ENCODE results near the gene MICAL2.

MICAL2 gene

GRCh38 chr11:12274558-12275197 lies 164.3 kb downstream of the MICAL2 start:
- no peak for DNase-seq
- TF ChIP-seq CTCF (IDR thresholded peaks at IDR 0.05), result no peak
- Mint-ChIP-seq H3K27me3 (ENCODE audit: low read depth, poor library complexity) (peaks cover 23% of the 10 kb centered on the region), H3K27ac (no peak overlapping the region), H3K36me3 (ENCODE audit: low read depth) (no peaks in the 10 kb centered on the region), H3K9me3 (no peaks in the 10 kb centered on the region), H3K4me3 (no peak overlapping the region), H3K4me1 (peaks cover 11% of the 10 kb centered on the region)

DNA sequence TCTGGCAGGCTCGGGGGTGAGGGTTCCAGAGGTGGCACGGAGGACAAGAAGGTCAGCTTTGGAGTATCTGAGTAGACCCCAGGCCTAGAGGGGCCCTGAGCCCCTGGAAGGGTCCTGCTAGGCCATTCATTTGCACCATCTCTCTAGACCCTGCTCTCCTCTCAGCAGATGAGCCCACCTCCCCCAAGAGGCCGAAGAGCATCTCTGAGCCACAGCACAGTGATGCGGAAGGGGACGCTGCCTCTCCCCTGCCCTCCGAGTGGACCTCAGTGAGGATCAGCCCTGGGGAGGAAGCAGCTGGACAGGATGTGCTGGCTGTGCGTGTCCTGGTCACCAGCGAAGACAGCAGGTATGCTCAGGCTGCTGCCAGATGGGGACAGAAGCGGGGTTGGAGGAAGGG lies 165.4 kb downstream of the MICAL2 start:
- H3K4me1 Mint-ChIP-seq, result no peaks in the 10 kb centered on the region

DNA sequence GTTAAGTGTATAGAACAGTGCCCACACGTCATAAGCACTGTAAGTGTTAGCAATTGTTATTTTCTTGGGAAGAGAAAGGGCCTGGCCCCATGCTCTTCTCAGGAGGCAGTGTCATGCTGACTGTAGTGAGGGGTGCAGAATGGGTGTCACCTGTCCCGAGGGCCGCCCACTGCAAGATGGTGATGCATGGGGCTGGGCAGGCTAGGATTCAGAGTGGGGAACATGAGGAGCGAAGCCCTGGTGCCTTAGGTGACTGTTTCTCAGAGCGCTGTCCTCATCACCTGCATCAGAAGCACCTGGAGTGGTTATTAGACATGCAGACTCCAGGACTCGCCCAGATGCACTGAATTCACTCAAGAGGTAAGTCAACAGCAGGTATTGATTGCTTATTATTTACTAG lies 166.0 kb downstream of the MICAL2 start:
- Mint-ChIP-seq H3K4me1 (no peaks in the 10 kb centered on the region), H3K9me3 (no peaks in the 10 kb centered on the region), H3K36me3 (ENCODE audit: low read depth) (no peaks in the 10 kb centered on the region), H3K27me3 (ENCODE audit: low read depth, poor library complexity) (peaks cover 25% of the 10 kb centered on the region), H3K27ac (no peak overlapping the region), H3K4me3 (no peak overlapping the region)
- no peak for DNase-seq
- TF ChIP-seq CTCF (IDR thresholded peaks at IDR 0.05), result no peak

More for the DNA sequence above, 165.4 kb downstream of the MICAL2 start:
- no peak for TF ChIP-seq CTCF (IDR thresholded peaks at IDR 0.05)
- no peak overlapping the region for H3K27ac Mint-ChIP-seq
- peaks cover 25% of the 10 kb centered on the region for H3K27me3 Mint-ChIP-seq (ENCODE audit: low read depth, poor library complexity)
- no peaks in the 10 kb centered on the region for H3K9me3 Mint-ChIP-seq
- no peak overlapping the region for H3K4me3 Mint-ChIP-seq
- no peaks in the 10 kb centered on the region for H3K36me3 Mint-ChIP-seq (ENCODE audit: low read depth)
- no peak for DNase-seq

- Mint-ChIP-seq H3K4me1 (no peaks in the 10 kb centered on the region), H3K36me3 (ENCODE audit: low read depth) (no peaks in the 10 kb centered on the region), H3K27ac (no peak overlapping the region), H3K27me3 (ENCODE audit: low read depth, poor library complexity) (peaks cover 27% of the 10 kb centered on the region), H3K4me3 (no peak overlapping the region), H3K9me3 (no peaks in the 10 kb centered on the region)
- no peak for TF ChIP-seq CTCF (IDR thresholded peaks at IDR 0.05)
- no peak for DNase-seq
Observed at GRCh38 chr11:12276831-12277475, 166.6 kb downstream of the MICAL2 start.

DNA sequence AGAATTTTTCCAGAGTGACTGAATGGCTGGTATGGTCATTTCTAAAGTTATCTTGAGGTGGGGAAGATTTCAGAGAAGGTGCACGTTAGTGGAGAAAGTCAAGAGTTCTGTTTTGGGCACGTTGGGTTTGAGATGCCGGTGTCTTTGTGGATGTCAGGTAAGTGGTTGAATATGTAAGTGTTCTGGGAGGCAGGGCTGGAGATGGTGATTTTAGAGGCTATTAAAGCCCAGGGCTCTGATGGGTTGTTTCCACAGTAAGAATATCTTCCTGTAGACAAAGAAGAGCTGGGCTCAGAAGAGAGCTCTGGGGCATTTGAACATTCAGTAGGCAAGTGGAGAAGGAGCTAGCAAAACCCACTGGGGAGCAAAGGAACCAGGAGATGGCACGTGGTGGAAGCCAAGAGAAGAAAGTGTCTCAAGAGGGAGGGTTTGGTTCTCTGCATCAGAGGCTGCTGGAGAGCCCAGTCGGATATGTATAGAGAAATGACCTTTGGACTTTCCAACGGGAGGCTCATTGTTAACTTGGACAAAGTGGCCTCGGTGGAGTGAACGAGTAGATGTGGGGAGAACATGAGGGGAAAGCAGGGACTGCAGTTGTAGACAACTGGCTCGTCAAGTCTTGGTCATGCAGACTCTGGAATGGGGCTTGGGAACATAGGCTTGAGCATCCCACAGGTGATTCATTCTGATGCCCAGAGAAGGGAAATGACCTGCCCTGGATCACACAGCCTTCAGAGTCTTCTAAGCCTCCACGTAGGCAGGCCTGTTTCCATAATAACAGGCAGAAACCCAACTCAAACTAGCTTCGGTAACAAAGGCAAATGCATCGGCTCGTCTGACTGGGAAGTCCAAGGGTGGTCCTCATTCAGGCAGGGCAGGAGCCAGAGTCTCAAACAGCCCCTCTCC lies 168.6 kb downstream of the MICAL2 start:
- DNase-seq, result no peak
- no peaks in the 10 kb centered on the region for H3K9me3 Mint-ChIP-seq
- H3K4me3 Mint-ChIP-seq, result no peak overlapping the region
- H3K27me3 Mint-ChIP-seq (ENCODE audit: low read depth, poor library complexity), result peaks cover 38% of the 10 kb centered on the region
- H3K4me1 Mint-ChIP-seq, result no peaks in the 10 kb centered on the region
- no peak overlapping the region for H3K27ac Mint-ChIP-seq
- no peaks in the 10 kb centered on the region for H3K36me3 Mint-ChIP-seq (ENCODE audit: low read depth)
- no peak for TF ChIP-seq CTCF (IDR thresholded peaks at IDR 0.05)

Data from nephron progenitor cell (in vitro differentiated cells).